ENCODE measurements around the gene FEZF1.

- TF ChIP-seq POLR2A (IDR thresholded peaks at IDR 0.05; ENCODE audit: low read depth, low read length) (no peak), CTCF (conservative IDR thresholded peaks at IDR 0.05; ENCODE audit: low read depth, low read length) (no peak), RCOR1 (IDR thresholded peaks at IDR 0.05; ENCODE audit: insufficient replicate concordance, low read length) (no peak), RAD21 (IDR thresholded peaks at IDR 0.05; ENCODE audit: low read length) (no peak), RFX5 (IDR thresholded peaks at IDR 0.05; ENCODE audit: low read depth, low read length) (no peak), MAZ (IDR thresholded peaks at IDR 0.05; ENCODE audit: borderline replicate concordance, low read depth, low read length) (no peak), SMC3 (IDR thresholded peaks at IDR 0.05; ENCODE audit: low read depth, low read length) (no peak), CEBPB (IDR thresholded peaks at IDR 0.05; ENCODE audit: low read depth, low read length) (no peak), USF2 (IDR thresholded peaks at IDR 0.05; ENCODE audit: low read depth, low read length) (no peak), MXI1 (IDR thresholded peaks at IDR 0.05; ENCODE audit: borderline replicate concordance, low read depth, low read length) (no peak), MAFK (IDR thresholded peaks at IDR 0.05; ENCODE audit: low read depth, low read length) (no peak)
- TF ChIP-seq, protein P1, sequence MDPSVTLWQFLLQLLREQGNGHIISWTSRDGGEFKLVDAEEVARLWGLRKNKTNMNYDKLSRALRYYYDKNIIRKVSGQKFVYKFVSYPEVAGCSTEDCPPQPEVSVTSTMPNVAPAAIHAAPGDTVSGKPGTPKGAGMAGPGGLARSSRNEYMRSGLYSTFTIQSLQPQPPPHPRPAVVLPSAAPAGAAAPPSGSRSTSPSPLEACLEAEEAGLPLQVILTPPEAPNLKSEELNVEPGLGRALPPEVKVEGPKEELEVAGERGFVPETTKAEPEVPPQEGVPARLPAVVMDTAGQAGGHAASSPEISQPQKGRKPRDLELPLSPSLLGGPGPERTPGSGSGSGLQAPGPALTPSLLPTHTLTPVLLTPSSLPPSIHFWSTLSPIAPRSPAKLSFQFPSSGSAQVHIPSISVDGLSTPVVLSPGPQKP (IDR thresholded peaks at IDR 0.05; ENCODE audit: borderline replicate concordance, low read depth, low read length), result no peak
Measured at GRCh38 chr7:122268101-122268500, 36.4 kb downstream of the FEZF1 start.

Measured in IMR-90 (cell line).